ENCODE results near the gene THSD8. TPM values are rescaled to one million over a fixed set of nuclear protein-coding genes. Genes with fewer than 3 reads are reported as not detected.
A peak's percentile ranks its signal among the peaks of the same experiment; 100 is the strongest.

Gene THSD8
- total RNA-seq, 1 experiment from 2014 or later, result 45.8 TPM

DNA sequence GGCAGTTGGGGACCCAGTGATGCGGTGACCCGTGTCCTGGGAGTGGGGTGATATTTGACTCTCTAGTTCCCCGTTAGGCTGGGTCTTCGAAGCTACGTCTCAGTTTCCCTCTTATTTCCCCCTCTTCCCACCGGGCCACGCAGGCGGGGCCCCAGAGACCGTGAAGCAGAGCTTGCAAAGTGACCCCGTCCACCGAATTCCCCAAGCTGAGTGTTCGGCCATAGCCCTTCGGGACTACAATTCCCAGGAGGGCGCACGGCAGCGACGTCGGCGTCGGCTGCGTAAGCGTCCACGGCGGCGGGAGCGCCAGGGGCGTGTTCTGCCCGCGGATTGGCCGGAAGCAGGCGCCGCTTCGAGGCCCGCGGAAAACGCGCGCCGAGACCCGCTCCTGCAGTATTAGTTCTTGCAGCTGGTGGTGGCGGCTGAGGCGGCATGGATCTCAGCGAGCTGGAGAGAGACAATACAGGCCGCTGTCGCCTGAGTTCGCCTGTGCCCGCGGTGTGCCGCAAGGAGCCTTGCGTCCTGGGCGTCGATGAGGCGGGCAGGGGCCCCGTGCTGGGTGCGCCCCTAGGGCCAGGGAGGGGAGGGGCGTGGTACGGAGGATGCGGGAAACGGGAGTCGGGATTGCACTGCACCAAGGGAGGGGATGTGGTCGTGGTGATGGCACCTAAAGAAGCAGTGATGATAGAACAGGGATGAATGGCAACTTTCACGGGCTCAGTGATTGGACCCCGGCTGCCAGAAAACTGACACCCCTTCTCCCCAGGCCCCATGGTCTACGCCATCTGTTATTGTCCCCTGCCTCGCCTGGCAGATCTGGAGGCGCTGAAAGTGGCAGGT, 4.6 kb downstream of the THSD8 start, which contains the start of gene RNASEH2A:
Gene RNASEH2A, plus strand, starts transcription at position 343 of the 840 bp plus-strand sequence. Its CDS starts 90 bp downstream, at position 433.
- Histone ChIP-seq H3K23me2 (ENCODE audit: insufficient read length, low read depth, low read length, poor library complexity, severe bottlenecking) (peaks cover 19% of the 10 kb centered on the region), H4K91ac (ENCODE audit: insufficient read length, low read depth, low read length) (no peak within 1 kb of the TSS), H3K56ac (ENCODE audit: insufficient read length, low read depth, low read length) (peak within 1 kb of the TSS; percentile 21), H3K23ac (ENCODE audit: insufficient read length, low read depth, low read length) (no peak within 1 kb of the TSS), H2BK120ac (ENCODE audit: low read depth, low read length, poor library complexity, severe bottlenecking) (no peak within 1 kb of the TSS), H4K5ac (ENCODE audit: insufficient read length, low read depth, low read length) (no peak within 1 kb of the TSS), H4K8ac (replicated peaks; ENCODE audit: insufficient read length, low read depth, low read length) (no peak within 1 kb of the TSS), H3K9ac (ENCODE audit: extremely low read depth, insufficient read length, low read length) (peak within 1 kb of the TSS; percentile 72), H4K20me1 (ENCODE audit: control insufficient read depth, insufficient read depth, insufficient read length) (no peaks in the 10 kb centered on the region), H2BK5ac (ENCODE audit: insufficient read length, low read length) (no peak within 1 kb of the TSS), H3K18ac (ENCODE audit: insufficient read length, low read depth, low read length) (peak within 1 kb of the TSS; percentile 74), H3K9me3 (ENCODE audit: control insufficient read depth, low read depth, low read length) (no peaks in the 10 kb centered on the region), H2BK15ac (ENCODE audit: low read depth, low read length) (no peak within 1 kb of the TSS), H2BK12ac (ENCODE audit: insufficient read length, low read depth, low read length) (no peak within 1 kb of the TSS), H2AK5ac (ENCODE audit: insufficient read length, low read length) (no peak within 1 kb of the TSS), H3K79me2 (ENCODE audit: insufficient read depth, low read length) (no peaks in the 10 kb centered on the region), H3T11ph (ENCODE audit: low read length) (no peak within 1 kb of the TSS), H3K4ac (ENCODE audit: low read depth, low read length) (no peak within 1 kb of the TSS), H3K79me1 (ENCODE audit: insufficient read depth, low read depth, low read length, poor library complexity, severe bottlenecking) (no peaks in the 10 kb centered on the region), H3K4me2 (ENCODE audit: insufficient read depth, insufficient read length, low read length) (peak within 1 kb of the TSS; percentile 92), H2AFZ (ENCODE audit: low read length) (no peak within 1 kb of the TSS), H3K27me3 (ENCODE audit: insufficient read depth, low read length) (no peaks in the 10 kb centered on the region), H3K27ac (ENCODE audit: insufficient read length, low read depth, low read length) (no peak within 1 kb of the TSS), H2BK20ac (ENCODE audit: low read depth, low read length, poor library complexity, severe bottlenecking) (no peak within 1 kb of the TSS), H3K4me1 (ENCODE audit: insufficient read depth, low read length) (no peaks in the 10 kb centered on the region), H3K14ac (ENCODE audit: insufficient read depth, low read length) (peak within 1 kb of the TSS; percentile 85)
- Mint-ChIP-seq H3K4me3 (peak within 1 kb of the TSS; percentile 95 to 96), H3K9me3 (no peaks in the 10 kb centered on the region; a peak in 1 of 5 replicates), H3K36me3 (ENCODE audit: insufficient read depth in 1 of 3, low read depth in 3 of 3) (peaks cover 9 to 41% (median 27%) of the 10 kb centered on the region in 3 experiments), H3K4me1 (peaks cover 10 to 21% of the 10 kb centered on the region in 2 experiments), H3K27me3 (ENCODE audit: low read depth) (peaks cover 6% of the 10 kb centered on the region), H3K27ac (peak within 1 kb of the TSS; percentile 62 to 97 (median 97); a peak in 6 of 7 replicates)
- no peak for TF ChIP-seq CTCF (conservative IDR thresholded peaks at IDR 0.05)
- no CpG with 5 or more reads among the region's 66 CpGs for WGBS (ENCODE audit: extremely low coverage, insufficient read length, low lambda C conversion rate)
- peak; percentile 91 for DNase-seq

Data from H9 (cell line).